ENCODE results near the gene GSK3A.

GSK3A gene

GRCh38 chr19:42196011-42197001 lies 46.1 kb downstream of the GSK3A start:
- no peak for DNase-seq

GRCh38 chr19:42193706-42194105 lies 48.7 kb downstream of the GSK3A start:
- DNase-seq = no peak

GRCh38 chr19:42193294-42193693 lies 49.1 kb downstream of the GSK3A start:
- DNase-seq = no peak

- no peak for DNase-seq
These were observed 50.5 kb downstream of the GSK3A start for GRCh38 chr19:42191855-42192254.

GRCh38 chr19:42191330-42191729 lies 51.1 kb downstream of the GSK3A start:
- DNase-seq = no peak

- DNase-seq = no peak
These were observed 53.3 kb downstream of the GSK3A start for GRCh38 chr19:42189133-42189532.

- no peak for DNase-seq
These were observed 53.7 kb downstream of the GSK3A start for GRCh38 chr19:42188665-42189064.

GRCh38 chr19:42185277-42185676 lies 57.1 kb downstream of the GSK3A start:
- no peak for DNase-seq

GRCh38 chr19:42184401-42184861 lies 58.0 kb downstream of the GSK3A start:
- no peak for DNase-seq
